ENCODE data around the gene KDM4B.

The KDM4B gene

DNA sequence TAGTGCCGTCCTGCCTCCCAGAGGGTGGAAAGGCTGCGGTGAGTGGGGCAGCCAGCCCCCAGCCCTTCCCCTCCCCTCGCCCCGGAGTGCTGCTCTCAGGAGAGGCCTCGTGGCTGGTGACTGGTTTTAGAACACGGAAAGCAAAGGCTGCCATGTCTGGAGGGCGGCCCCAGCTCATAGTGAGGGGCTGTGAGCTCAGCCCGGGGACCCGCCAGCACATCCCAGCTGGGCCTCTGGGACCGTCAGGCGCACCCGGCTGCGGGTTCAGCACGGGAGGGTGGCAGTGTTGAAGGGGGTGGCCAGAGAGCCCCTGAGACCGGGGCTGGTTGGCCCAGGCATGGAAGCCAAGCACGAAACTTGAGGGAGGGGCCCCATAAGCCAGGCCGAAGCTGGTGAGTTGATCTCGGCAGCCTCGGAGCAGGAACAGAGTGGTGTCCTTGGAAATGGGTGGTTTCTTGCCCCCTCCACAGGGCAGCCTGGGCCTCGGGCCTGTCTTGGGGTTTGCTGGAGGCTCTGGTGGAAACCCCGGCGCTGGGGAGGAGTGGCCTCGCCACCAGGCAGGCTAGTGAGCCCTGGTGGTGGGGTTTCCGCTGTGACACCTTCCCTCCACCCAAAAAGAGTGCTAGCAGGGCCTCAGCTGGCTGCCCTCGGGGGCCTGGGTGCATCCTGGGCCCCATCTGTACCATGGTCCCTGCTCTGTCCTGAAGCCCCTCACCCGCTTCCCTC is 157.7 kb downstream of the KDM4B start:
- DNase-seq = no peak

DNA sequence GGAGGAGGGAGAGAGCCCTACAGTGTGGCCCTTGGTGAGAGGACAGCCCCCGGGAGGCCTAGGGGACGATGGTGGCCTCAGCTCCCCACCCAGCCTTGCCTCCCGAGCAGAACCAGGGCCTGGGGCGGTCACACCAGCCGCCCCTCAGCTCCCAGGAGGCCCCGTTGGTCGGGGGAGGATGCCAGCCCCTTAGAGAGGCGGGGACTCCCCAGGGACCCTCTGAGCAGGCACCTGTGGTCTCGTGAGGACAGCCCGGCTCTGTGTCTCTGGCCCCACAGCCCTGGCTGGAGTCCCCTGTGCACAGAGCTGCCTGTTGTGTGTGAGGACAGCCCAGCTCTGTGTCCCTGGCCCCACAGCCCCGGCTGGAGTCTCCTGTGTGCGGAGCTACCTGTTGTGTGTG is 158.8 kb downstream of the KDM4B start:
- no peak for DNase-seq

GRCh38 chr19:5128251-5128935 is 159.5 kb downstream of the KDM4B start:
- DNase-seq = peak; percentile 9

GRCh38 chr19:5128936-5129389 is 160.1 kb downstream of the KDM4B start:
- DNase-seq = no peak

- DNase-seq = no peak
Observed at GRCh38 chr19:5129691-5130090, 160.8 kb downstream of the KDM4B start.

GRCh38 chr19:5130371-5131030 is 161.6 kb downstream of the KDM4B start:
- DNase-seq = no peak

- DNase-seq = no peak
Observed at GRCh38 chr19:5131031-5131505, 162.2 kb downstream of the KDM4B start.

GRCh38 chr19:5131506-5132205 is 162.7 kb downstream of the KDM4B start:
- DNase-seq = no peak

DNA sequence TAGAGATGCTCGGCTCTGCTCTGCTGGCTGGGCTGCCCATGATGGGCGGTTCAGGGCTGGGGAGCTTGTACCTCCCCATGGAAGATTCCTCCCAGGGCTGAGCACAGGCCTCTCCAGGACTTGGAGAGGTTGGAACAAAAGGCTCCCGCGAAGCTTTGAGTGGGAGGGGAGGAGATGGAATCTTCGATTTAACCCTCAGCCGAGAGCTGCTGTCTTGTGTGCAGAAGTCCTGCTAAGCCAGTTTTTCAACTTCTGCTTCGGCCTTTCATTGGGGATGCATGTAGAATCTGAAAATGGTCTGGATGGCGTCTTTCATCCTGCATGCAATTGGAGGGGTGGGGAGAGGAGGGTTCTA is 163.3 kb downstream of the KDM4B start:
- no peak for DNase-seq

DNA sequence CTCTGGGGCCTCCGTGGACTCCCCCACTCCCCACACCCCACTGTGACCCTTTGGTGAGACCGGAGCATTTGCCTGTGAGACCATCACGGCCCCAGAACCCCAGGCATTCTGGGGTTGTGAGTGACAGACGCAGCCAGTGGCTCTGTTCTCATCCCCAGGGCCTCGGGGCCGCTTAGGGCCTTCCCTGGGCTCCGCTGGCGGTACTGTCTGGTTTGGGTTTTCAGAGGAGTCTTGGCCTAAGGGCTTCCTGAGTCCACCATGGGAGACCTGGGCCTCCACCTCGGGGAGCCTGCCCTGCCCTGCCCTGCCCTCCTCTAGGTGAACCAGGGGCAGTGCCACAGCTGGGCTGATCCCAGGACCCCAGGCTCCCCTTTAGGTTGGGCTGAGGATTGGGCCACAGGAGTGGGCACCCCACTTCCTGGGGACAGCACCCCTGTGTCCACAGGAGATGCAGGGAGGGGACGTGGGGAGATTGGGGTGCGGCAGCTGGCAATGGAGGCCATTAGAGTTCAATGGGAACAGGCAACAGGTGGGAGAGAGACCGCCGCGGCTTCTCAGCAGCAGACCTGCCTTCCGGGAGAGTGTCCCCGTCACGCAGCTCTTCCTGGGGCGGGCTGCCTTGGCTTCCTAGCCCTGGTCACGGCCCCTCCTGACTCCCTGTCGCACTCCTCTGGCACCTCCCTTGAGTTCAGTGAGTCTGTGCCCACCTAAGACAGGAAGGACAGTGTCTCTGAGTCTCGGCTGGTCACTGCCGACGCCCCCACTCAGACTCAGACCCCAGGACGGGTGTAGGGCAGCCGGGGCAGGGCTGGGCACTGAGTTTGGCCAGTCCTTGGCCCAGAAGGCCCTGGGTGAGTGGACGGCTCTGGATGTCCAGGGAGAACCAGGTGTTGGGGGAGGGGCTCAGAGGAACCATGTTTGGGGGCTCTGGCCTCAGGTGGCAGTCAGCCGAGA is 164.1 kb downstream of the KDM4B start:
- no peak for DNase-seq

GRCh38 chr19:5133986-5134595 is 165.2 kb downstream of the KDM4B start:
- no peak for DNase-seq

DNA sequence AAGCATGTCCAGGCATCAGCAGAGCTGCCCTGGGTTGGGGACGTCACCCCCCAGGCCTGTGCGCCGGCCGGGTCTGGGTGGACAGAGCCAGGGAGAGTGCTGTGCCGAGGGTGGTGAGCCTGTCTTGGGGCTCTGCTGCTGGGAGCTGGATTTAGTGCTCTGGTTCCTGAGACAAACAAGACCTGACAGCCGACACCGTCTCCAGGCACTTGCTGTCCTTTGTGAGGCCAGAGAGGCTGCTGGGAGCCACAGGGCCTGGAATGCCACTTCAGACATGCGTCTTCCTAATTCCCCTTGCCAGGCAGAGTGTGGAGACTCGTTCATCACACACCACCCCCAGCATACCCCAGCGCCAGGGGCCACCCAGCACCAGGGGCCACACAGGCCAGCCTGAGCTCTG is 165.8 kb downstream of the KDM4B start:
- DNase-seq = no peak

GRCh38 chr19:5136073-5136855 is 167.4 kb downstream of the KDM4B start:
- no peak for DNase-seq

- DNase-seq = no peak
Observed at GRCh38 chr19:5137114-5137513, 168.2 kb downstream of the KDM4B start.

- no peak for DNase-seq
Observed at GRCh38 chr19:5137571-5138124, 168.7 kb downstream of the KDM4B start.

DNA sequence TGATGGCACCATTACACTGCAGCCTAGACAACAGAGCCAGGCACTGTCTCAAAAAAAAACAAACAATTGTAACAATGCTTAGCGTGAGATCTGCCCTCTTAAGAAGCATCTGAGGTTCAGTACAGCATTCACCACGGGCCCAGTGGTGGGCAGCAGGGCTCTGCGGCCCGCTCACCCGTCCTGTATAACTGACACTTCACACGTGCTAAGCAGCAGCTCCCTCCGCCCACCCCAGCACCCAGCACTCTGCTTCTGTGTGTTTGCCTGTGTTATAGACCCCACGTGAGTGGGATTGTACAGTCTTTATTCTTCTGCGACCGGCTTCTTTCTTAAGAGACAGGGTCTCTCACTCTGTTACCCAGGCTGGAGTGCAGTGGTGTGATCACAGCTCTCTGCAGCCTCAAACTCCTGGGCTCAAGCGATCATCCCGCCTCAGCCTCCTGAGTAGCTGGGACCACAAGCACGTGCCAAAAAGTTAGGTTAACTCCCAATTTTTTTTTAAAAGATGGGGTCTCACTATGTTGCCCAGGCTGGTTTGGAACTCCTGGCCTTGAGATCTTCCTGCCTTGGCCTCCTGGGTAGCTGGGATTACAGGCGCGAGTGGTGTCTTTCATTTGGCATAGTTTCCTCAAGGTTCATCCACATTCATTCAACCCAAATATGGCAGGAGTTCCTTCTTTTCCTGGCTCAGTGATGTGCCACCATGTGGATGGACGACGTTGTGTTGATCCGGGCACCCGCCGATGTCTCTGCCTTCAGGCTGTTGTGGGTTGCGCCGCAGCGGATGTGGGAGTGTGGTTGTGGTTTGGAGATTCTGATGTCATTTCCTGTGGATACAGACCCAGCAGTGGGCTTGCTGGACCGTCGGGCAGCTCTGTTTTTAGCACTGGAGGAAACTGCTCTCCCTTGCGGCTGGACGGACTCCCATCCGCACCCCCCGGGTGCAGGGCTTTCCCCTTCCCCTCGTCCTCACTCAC is 170.0 kb downstream of the KDM4B start:
- DNase-seq = peak; percentile 93

- no peak for DNase-seq
Observed at GRCh38 chr19:5139583-5140325, 170.8 kb downstream of the KDM4B start.

- no peak for DNase-seq
Observed at GRCh38 chr19:5141129-5141849, 172.4 kb downstream of the KDM4B start.
